Measurements from ENCODE around the gene NDFIP1.

DNA sequence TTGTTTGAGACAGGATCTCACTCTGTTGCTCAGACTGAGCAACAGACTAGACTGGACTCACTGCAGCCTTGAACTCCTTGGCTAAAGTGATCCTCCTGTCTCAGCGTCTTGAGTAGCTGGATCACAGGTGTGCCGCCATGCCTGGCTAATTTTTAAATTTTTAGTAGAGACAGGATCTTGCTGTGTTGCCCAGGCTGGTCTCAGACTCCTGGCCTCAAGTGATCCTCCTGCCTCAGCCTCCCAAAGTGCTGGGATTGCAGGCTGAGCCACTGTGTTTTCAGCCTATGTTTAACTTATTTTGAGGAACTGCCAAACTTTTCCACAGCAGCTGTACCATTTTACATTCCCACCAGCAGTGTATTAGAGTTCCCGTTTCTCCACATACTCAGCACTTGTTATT, 16.8 kb downstream of the NDFIP1 start:
- TF ChIP-seq, protein P1, sequence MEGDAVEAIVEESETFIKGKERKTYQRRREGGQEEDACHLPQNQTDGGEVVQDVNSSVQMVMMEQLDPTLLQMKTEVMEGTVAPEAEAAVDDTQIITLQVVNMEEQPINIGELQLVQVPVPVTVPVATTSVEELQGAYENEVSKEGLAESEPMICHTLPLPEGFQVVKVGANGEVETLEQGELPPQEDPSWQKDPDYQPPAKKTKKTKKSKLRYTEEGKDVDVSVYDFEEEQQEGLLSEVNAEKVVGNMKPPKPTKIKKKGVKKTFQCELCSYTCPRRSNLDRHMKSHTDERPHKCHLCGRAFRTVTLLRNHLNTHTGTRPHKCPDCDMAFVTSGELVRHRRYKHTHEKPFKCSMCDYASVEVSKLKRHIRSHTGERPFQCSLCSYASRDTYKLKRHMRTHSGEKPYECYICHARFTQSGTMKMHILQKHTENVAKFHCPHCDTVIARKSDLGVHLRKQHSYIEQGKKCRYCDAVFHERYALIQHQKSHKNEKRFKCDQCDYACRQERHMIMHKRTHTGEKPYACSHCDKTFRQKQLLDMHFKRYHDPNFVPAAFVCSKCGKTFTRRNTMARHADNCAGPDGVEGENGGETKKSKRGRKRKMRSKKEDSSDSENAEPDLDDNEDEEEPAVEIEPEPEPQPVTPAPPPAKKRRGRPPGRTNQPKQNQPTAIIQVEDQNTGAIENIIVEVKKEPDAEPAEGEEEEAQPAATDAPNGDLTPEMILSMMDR (IDR thresholded peaks at IDR 0.05 in 4 of 5, conservative IDR thresholded peaks at IDR 0.05 in 1 of 5), result no peak
- TF ChIP-seq POLR2A (IDR thresholded peaks at IDR 0.05), result no peak
